Astrocyte of the spinal cord (primary cell): ENCODE results near the gene CAPN12.

ENCODE experiments used
- DNase-seq: peaks from one replicate; pipeline ENCODE4 v3.0.0; 2011; ENCODE audit warnings: low read depth, low spot score
- H3K4me3 ChIP-seq: 2 replicates; pipeline ENCODE4 v1.5.1; 2011; ENCODE audit warnings: low read depth, mild to moderate bottlenecking, low read length, moderate library complexity
- CTCF ChIP-seq: IDR thresholded peaks from 2 replicates; pipeline ENCODE4 v1.5.1; 2012; ENCODE audit warnings: low read depth, mild to moderate bottlenecking, low read length, inconsistent platforms
- in situ Hi-C: cut with HindIII; loops from 2 replicates; pipeline ENCODE4 v1.10.0; 2017; ENCODE audit warnings: low sequenced_read_pairs

Gene CAPN12

GRCh38 chr19:38690146-38690545 is 54.1 kb downstream of the CAPN12 start:
- no peak overlapping the region for H3K4me3 ChIP-seq
- in situ Hi-C loops = no loop called here
- DNase-seq = no peak
- TF ChIP-seq CTCF = no peak

- no peak overlapping the region for H3K4me3 ChIP-seq
- no peak for TF ChIP-seq CTCF
- in situ Hi-C loops = no loop called here
- DNase-seq = no peak
These were observed 56.4 kb downstream of the CAPN12 start for GRCh38 chr19:38687837-38688378.

GRCh38 chr19:38686530-38686888 is 57.8 kb downstream of the CAPN12 start:
- DNase-seq = no peak
- H3K4me3 ChIP-seq = no peak overlapping the region
- no peak for TF ChIP-seq CTCF

DNA sequence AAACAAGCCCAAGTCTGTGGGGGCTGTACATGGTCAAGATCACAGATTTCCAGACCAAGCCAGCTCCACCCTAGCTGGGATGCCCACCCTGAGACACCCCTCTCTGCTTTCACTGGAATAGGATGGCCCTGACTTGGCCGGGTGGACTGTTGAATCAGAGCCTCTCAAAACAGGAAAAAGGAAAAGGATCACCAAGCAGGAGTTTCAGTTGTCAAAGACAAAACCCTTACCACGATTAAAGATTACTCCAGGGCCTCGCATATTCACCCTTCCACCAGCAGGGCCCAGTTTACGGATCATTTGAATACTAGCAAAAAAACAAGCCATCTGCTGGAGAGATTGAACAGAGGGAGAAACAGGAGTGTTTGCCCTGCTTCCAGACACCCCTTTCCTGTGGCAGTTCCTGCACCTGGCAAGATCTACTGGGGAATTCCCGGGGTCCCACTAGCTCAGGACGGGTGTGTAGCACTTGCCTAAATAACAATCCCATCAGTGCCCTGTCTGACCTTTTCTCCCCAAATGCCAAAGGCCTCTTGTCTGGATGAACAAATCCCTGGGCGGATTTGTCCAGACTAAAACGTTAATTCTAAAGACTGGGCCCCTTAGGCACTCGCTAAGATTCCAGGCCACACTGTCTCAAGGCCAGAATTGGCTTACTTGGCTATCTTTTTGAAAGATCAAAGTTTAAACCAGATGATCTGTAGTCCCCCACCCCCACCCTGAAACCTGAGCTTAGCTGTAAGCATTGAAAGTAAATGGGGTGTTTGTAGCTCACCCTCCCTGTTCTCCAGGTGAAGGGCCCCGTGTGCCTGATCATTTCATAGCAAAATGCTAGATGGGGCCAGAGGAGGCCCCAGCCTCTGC is 58.4 kb downstream of the CAPN12 start:
- no peak overlapping the region for H3K4me3 ChIP-seq
- in situ Hi-C loops = no loop called here
- peak; percentile 76 for DNase-seq
- TF ChIP-seq CTCF = peak; percentile 54

More at GRCh38 chr19:38686530-38686888, 57.8 kb downstream of the CAPN12 start:
- in situ Hi-C loops = no loop called here

DNA sequence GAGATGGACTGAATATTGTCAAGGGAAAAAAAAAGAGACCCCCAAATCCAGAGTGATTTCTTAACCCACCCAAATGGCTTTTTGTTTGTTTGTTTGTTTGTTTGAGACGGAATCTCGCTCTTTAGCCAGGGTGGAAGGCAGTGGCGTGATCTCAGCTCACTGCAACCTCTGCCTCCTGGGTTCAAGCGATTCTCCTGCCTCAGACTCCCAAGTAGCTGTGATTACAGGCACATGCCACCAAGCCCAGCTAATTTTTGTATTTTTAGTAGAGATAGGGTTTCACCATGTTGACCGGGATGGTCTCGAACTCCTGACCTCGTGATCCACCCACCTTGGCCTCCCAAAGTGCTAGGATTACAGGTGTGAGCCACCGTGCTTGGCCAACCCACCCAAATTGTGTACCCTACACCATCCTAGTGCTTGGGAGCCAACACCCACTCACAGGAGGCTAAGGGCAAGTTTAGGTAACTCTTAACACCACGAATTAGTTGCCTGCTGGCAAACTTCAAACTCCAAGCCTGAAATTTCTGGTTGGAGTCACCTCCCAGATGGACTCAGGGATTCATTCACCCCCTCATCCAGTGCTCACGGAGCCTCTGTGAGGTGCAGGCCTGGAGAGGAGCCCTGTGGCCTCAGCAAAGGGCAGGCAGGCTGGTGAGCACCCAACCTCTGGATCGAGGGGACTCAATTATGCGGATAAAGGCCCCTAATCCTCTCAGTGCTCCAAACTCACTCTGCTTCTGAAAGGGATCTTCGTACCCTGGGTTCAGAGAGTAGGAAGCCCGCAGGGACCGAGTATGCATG is 59.2 kb downstream of the CAPN12 start:
- no peak for DNase-seq
- no peak for TF ChIP-seq CTCF
- H3K4me3 ChIP-seq = no peak overlapping the region
- in situ Hi-C loops = no loop called here

DNA sequence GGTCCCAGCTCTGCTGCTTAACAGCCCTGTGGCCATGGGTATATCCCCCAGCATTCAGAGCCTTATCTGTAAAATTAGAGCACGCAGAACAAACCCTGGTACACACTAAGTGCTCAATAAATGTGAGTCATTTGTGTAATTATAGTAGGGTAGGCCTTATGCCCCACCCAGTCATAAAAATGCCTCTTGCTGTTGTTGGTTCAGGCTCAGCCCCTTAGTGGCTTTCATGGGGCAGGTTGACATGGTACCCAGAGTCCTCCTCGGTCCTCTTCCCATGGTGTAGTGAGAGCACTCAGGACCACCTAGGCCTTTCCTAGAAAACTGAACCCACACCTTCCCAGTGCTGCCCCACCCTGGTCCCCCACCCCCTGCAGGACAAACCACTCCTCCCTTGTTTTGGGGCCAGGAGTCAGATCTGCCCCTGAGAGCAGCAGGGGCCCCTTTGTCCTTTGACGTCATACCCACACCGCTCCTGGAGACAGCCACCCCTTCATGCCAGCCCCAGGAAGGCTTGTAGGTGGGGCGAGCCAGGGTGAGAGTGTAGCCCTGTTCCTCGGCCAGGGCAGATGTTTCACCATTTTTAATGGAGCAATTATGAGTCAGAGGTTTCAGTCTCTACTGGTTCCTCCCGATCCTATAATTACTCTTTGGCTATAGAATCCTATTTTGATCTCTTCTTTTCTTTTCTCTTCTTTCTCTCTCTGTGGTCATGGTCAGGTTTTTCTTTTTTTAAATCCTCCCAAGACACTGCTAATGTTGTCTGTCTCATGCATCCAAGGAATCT is 60.0 kb downstream of the CAPN12 start:
- TF ChIP-seq CTCF = no peak
- H3K4me3 ChIP-seq = no peak overlapping the region
- in situ Hi-C loops = no loop called here
- DNase-seq = peak; percentile 95
